IMR-90 (cell line): Measurements from ENCODE around the gene KRT74. TPM values are rescaled to one million over a fixed set of nuclear protein-coding genes. Genes with fewer than 3 reads are reported as not detected.

Experiments used
- ATAC-seq: fragments of 200-7000 bp; cut with Tn5 transposase; 2 replicates; pipeline ENCODE4 v1.9.1; 2020; ENCODE audit warnings: low read depth, mild to moderate bottlenecking, moderate library complexity
- BruUV-seq: library from RNA; stranded (reverse); fragments of 400-500 nt; replicated peaks from 2 replicates; lab custom pipeline; 2021; lab: Mats Ljungman, UMichigan
- CTCF ChIA-PET: fragments of 300-600 bp; formaldehyde crosslinking; extraction: SDS; loops from one replicate; lab custom pipeline; 2021; ENCODE audit warnings: antibody characterized with exemption; lab: Yijun Ruan, JAX
- POLR2A ChIA-PET: fragments of 300-600 bp; sonication (Branson Sonifier 250); formaldehyde crosslinking; loops from one replicate; lab custom pipeline; 2022; ENCODE audit warnings: antibody characterized with exemption; ENCODE audit not compliant: unreplicated experiment; lab: Charles Lee
- DNase-seq: peaks from one replicate; pipeline ENCODE4 v3.0.0; 2013
- H2AFZ ChIP-seq: replicated peaks from 2 replicates; pipeline ENCODE3; 2013; ENCODE audit warnings: low read length, mild to moderate bottlenecking; ENCODE audit not compliant: poor library complexity
- H2AK5ac ChIP-seq: 2 replicates; pipeline ENCODE4 v1.6.1; 2013; ENCODE audit warnings: low read depth, low read length, inconsistent platforms
- H2AK9ac ChIP-seq: replicated peaks from 2 replicates; pipeline ENCODE3; 2013; ENCODE audit warnings: mild to moderate bottlenecking, low read depth, low read length, moderate library complexity; ENCODE audit not compliant: poor library complexity
- H2BK120ac ChIP-seq: 2 replicates; pipeline ENCODE4 v1.6.1; 2013; ENCODE audit warnings: low read depth, low read length, inconsistent platforms
- H2BK15ac ChIP-seq: 3 replicates; pipeline ENCODE4 v1.6.1; 2013; ENCODE audit warnings: low read depth, low read length, inconsistent platforms
- H2BK20ac ChIP-seq: 2 replicates; pipeline ENCODE4 v1.6.1; 2013; ENCODE audit warnings: low read depth, mild to moderate bottlenecking, inconsistent platforms, low read length, moderate library complexity
- H2BK5ac ChIP-seq: 2 replicates; pipeline ENCODE4 v1.6.1; 2013; ENCODE audit warnings: mild to moderate bottlenecking, low read depth, low read length, inconsistent platforms; ENCODE audit not compliant: poor library complexity, severe bottlenecking
- H3K14ac ChIP-seq: replicated peaks from 2 replicates; pipeline ENCODE4 v1.6.1; 2013; ENCODE audit warnings: low read depth, low read length, inconsistent platforms
- H3K18ac ChIP-seq: 2 replicates; pipeline ENCODE4 v1.6.1; 2013; ENCODE audit warnings: low read depth, low read length, control low read depth
- H3K23ac ChIP-seq: 2 replicates; pipeline ENCODE4 v1.6.1; 2013; ENCODE audit warnings: low read depth, low read length, inconsistent platforms
- H3K27ac ChIP-seq: 2 replicates; pipeline ENCODE4 v1.5.1; 2013; ENCODE audit warnings: mild to moderate bottlenecking, control low read depth, low read length; ENCODE audit not compliant: insufficient read depth
- H3K27me3 ChIP-seq: 2 replicates; pipeline ENCODE4 v1.6.1; 2013; ENCODE audit warnings: low read length; ENCODE audit not compliant: control insufficient read depth, insufficient read depth
- H3K36me3 ChIP-seq: 2 replicates; pipeline ENCODE4 v1.6.1; 2013; ENCODE audit warnings: low read length, mixed read lengths; ENCODE audit not compliant: control insufficient read depth, insufficient read depth
- H3K4ac ChIP-seq: 2 replicates; pipeline ENCODE4 v1.6.1; 2013; ENCODE audit warnings: low read depth, low read length, inconsistent platforms
- H3K4me1 ChIP-seq: 2 replicates; pipeline ENCODE4 v1.6.1; 2013; ENCODE audit warnings: low read length, mixed read lengths; ENCODE audit not compliant: control insufficient read depth, insufficient read depth
- H3K4me2 ChIP-seq: 2 replicates; pipeline ENCODE4 v1.6.1; 2013; ENCODE audit warnings: low read depth, mild to moderate bottlenecking, control low read depth, low read length, moderate library complexity
- H3K4me3 ChIP-seq: 2 replicates; pipeline ENCODE4 v1.5.1; 2013; ENCODE audit warnings: low read depth, mild to moderate bottlenecking, control low read depth, low read length, moderate library complexity; ENCODE audit not compliant: insufficient read depth
- H3K56ac ChIP-seq: 2 replicates; pipeline ENCODE4 v1.6.1; 2013; ENCODE audit warnings: low read length, inconsistent platforms; ENCODE audit not compliant: insufficient read depth; ENCODE audit errors: extremely low read depth
- H3K79me1 ChIP-seq, 2 experiments: 2 replicates each; pipeline ENCODE4 v1.6.1; 2013; ENCODE audit warnings: low read length in 2 of 2, inconsistent platforms in 1 of 2, low read depth in 1 of 2
- H3K9ac ChIP-seq: 2 replicates; pipeline ENCODE4 v1.6.1; 2013; ENCODE audit warnings: low read depth, low read length, control low read depth
- H3K9me1 ChIP-seq: 2 replicates; pipeline ENCODE4 v1.6.1; 2013; ENCODE audit warnings: low read length, inconsistent platforms; ENCODE audit not compliant: insufficient read depth
- H3K9me3 ChIP-seq: 2 replicates; pipeline ENCODE4 v1.6.1; 2013; ENCODE audit warnings: low read length; ENCODE audit not compliant: control insufficient read depth, insufficient read depth
- H4K20me1 ChIP-seq: 2 replicates; pipeline ENCODE4 v1.6.1; 2013; ENCODE audit warnings: low read length, inconsistent platforms; ENCODE audit not compliant: insufficient read depth
- H4K5ac ChIP-seq: 2 replicates; pipeline ENCODE4 v1.6.1; 2013; ENCODE audit warnings: mild to moderate bottlenecking, low read depth, low read length, control low read depth
- H4K8ac ChIP-seq, 2 experiments: 2 replicates each; pipeline ENCODE4 v1.6.1; 2013; ENCODE audit warnings: low read depth in 2 of 2, low read length in 2 of 2, control low read depth in 1 of 2, inconsistent platforms in 1 of 2
- H4K91ac ChIP-seq: 2 replicates; pipeline ENCODE4 v1.6.1; 2013; ENCODE audit warnings: low read depth, low read length, inconsistent platforms; ENCODE audit not compliant: insufficient read depth
- FOS ChIP-seq: fragments of 150-350 bp; IDR thresholded peaks from 2 replicates; pipeline ENCODE4 v1.6.1; 2016; ENCODE audit warnings: low read depth, low read length
- MAFK ChIP-seq: IDR thresholded peaks from 2 replicates; pipeline ENCODE4 v1.6.1; 2012; ENCODE audit warnings: low read depth, low read length, improper control_type of control experiment
- POLR2A ChIP-seq: IDR thresholded peaks from 2 replicates; pipeline ENCODE4 v1.6.1; 2012; ENCODE audit warnings: mild to moderate bottlenecking, low read depth, low read length
- RCOR1 ChIP-seq: IDR thresholded peaks from 2 replicates; pipeline ENCODE4 v1.6.1; 2012; ENCODE audit warnings: mild to moderate bottlenecking, low read length, improper control_type of control experiment; ENCODE audit not compliant: insufficient replicate concordance
- WGBS, 2 experiments: methylation state at CpG; one replicate each; pipeline versions ENCODE4 v1.1.5 to v1.1.7; 2013; ENCODE audit warnings: missing lambda C conversion rate in 2 of 2; ENCODE audit not compliant: insufficient read length in 1 of 2; ENCODE audit errors: extremely low coverage in 2 of 2; 5-methylcytosine and 5-hydroxymethylcytosine counted together
- dilution Hi-C: fragments of 300-500 bp; cut with HindIII; formaldehyde crosslinking; loops from one replicate; pipeline ENCODE4 v1.14.3; 2018; ENCODE audit warnings: low sequenced_read_pairs; ENCODE audit not compliant: unreplicated experiment
- in situ Hi-C: fragments of 300-500 bp; cut with MboI; formaldehyde crosslinking; loops from 3 replicates; pipeline ENCODE4 v1.14.3; 2019; ENCODE audit warnings: low sequenced_read_pairs, inconsistent platforms, mixed read lengths
- intact Hi-C: fragments of 100-400 bp; cut with micrococcal nuclease; formaldehyde crosslinking; loops from 2 replicates; pipeline ENCODE4 v1.10.0; 2022
- polyA plus RNA-seq, 3 experiments: library from polyadenylated mRNA; depleted of rRNA; stranded (reverse); fragments of >200 nt; gene quantifications; 2 replicates each; pipeline ENCODE4 v1.2.3, GENCODE V29; 2012; ENCODE audit warnings: low replicate concordance in 1 of 3
- total RNA-seq: library from RNA; depleted of rRNA; stranded (reverse); fragments of >200 nt; gene quantifications from 2 replicates; pipeline ENCODE4 v1.2.3, GENCODE V29; 2012
- TF ChIP-seq, protein P1 (sequence below): fragments of 150-350 bp; IDR thresholded peaks from 2 replicates; pipeline ENCODE4 v1.6.1; 2016; ENCODE audit warnings: low read depth, mild to moderate bottlenecking, low read length, moderate library complexity, borderline replicate concordance

KRT74 gene
- total and polyA plus RNA-seq, 2 of the 4 experiments (the other 2 are of a cell fraction): not detected

DNA sequence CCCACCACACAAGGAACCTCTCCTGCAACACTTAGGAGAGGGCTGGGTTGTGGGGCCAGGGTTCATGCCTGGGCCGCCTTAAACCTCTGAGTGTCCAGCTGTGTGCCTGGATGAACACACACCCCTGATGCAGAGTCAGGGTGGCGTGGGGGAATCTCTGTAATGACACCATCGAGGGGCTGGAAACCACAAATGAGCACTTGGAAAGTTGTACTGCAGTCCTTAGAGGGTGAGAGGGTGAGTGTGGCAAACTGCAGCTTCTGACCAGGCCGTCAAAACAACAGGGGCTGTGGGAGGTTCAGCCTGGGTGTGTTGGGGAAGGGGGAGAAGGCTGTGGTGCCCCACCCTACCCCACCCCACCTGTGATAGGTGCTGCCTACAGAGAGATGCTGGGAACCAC is 41.0 kb downstream of the KRT74 start:
- H2BK5ac ChIP-seq: no peak overlapping the region
- H3K18ac ChIP-seq: no peak overlapping the region
- H3K27me3 ChIP-seq: peaks cover 14% of the 10 kb centered on the region
- in situ Hi-C loops (no loop called here), intact Hi-C loops (no loop called here), dilution Hi-C loops (no loop called here)
- H2BK20ac ChIP-seq: no peak overlapping the region
- TF ChIP-seq, protein P1, sequence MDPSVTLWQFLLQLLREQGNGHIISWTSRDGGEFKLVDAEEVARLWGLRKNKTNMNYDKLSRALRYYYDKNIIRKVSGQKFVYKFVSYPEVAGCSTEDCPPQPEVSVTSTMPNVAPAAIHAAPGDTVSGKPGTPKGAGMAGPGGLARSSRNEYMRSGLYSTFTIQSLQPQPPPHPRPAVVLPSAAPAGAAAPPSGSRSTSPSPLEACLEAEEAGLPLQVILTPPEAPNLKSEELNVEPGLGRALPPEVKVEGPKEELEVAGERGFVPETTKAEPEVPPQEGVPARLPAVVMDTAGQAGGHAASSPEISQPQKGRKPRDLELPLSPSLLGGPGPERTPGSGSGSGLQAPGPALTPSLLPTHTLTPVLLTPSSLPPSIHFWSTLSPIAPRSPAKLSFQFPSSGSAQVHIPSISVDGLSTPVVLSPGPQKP: no peak
- no peak for TF ChIP-seq FOS
- TF ChIP-seq POLR2A: no peak
- no peak for TF ChIP-seq RCOR1
- no peak for TF ChIP-seq MAFK
- H2AK5ac ChIP-seq: no peak overlapping the region
- H4K91ac ChIP-seq: no peak overlapping the region
- H3K79me1 ChIP-seq: no peaks in the 10 kb centered on the region
- H3K9me3 ChIP-seq: no peaks in the 10 kb centered on the region
- H2AK9ac ChIP-seq: no peak overlapping the region
- no peak overlapping the region for H3K4me3 ChIP-seq
- H3K14ac ChIP-seq: no peak overlapping the region
- WGBS, 2 experiments: 7% methylated on average over 2 of the region's 4 CpGs; no CpG with 5 or more reads in 1 of the 2 experiments
- H2BK120ac ChIP-seq: no peak overlapping the region
- no peak overlapping the region for H3K9ac ChIP-seq
- BruUV-seq: no TSS peak
- POLR2A ChIA-PET: no interaction called here
- H3K4me1 ChIP-seq: no peaks in the 10 kb centered on the region
- H3K4me2 ChIP-seq: no peak overlapping the region
- no peak overlapping the region for H4K5ac ChIP-seq
- no peak overlapping the region for H3K27ac ChIP-seq
- CTCF ChIA-PET: interaction anchor here (0.7 kb wide), 1 partner anchor 30 kb away, joined by 4 read pairs; no protein-coding TSS in a partner anchor
- no peaks in the 10 kb centered on the region for H3K36me3 ChIP-seq
- no peaks in the 10 kb centered on the region for H3K9me1 ChIP-seq
- no peak for ATAC-seq
- H4K8ac ChIP-seq: no peak overlapping the region
- no peak overlapping the region for H3K23ac ChIP-seq
- H3K56ac ChIP-seq: no peak overlapping the region
- H2BK15ac ChIP-seq: no peak overlapping the region
- H4K20me1 ChIP-seq: no peaks in the 10 kb centered on the region
- H2AFZ ChIP-seq: no peak overlapping the region
- no peak overlapping the region for H3K4ac ChIP-seq
- DNase-seq: no peak
